ENCODE data around the gene ZNF669.

DNA sequence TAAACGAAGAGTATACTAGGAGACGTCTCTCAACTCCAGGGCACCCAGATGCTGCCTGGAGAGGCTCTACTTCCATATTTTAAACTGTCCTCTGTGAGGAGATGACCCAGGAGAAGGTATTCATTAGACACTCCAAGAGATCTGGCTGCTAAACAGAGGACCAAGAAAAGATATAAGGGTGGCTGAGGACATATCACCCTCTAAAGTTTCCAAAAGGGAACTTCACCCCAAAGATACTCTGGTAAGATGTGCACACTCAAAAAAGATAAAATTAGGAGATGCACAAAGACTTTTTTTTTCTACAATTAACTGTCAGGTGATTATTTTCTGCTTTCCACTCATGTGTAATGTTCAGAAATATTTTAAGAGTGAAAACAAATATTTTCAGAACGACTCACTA, 26.9 kb downstream of the ZNF669 start:
- no peak for TF ChIP-seq ARNT (IDR thresholded peaks at IDR 0.05)
- TF ChIP-seq FOXA1 (IDR thresholded peaks at IDR 0.05): no peak
- TF ChIP-seq HDGF (IDR thresholded peaks at IDR 0.05; ENCODE audit: borderline replicate concordance): no peak
- no peak for TF ChIP-seq SP1 (IDR thresholded peaks at IDR 0.05)
- no peak for TF ChIP-seq LEF1 (IDR thresholded peaks at IDR 0.05; ENCODE audit: borderline replicate concordance)
- TF ChIP-seq FOXM1 (IDR thresholded peaks at IDR 0.05; ENCODE audit: borderline replicate concordance): no peak
- TF ChIP-seq NFRKB (IDR thresholded peaks at IDR 0.05): no peak
- TF ChIP-seq SUZ12 (IDR thresholded peaks at IDR 0.05): no peak
- TF ChIP-seq L3MBTL2 (conservative IDR thresholded peaks at IDR 0.05): no peak
- TF ChIP-seq FOXK2 (IDR thresholded peaks at IDR 0.05): no peak
- TF ChIP-seq BHLHE40 (IDR thresholded peaks at IDR 0.05; ENCODE audit: borderline replicate concordance): no peak
- no peak for TF ChIP-seq TARDBP (IDR thresholded peaks at IDR 0.05)
- no peak for TF ChIP-seq CTBP1 (IDR thresholded peaks at IDR 0.05; ENCODE audit: borderline replicate concordance)
- TF ChIP-seq ZNF384 (IDR thresholded peaks at IDR 0.05): no peak
